H1 (cell line): ENCODE results near the gene NIPAL3. TPM values are rescaled to one million over a fixed set of nuclear protein-coding genes. Genes with fewer than 3 reads are reported as not detected.

Experiments used
- E2F6 ChIP-seq: IDR thresholded peaks from 2 replicates; pipeline ENCODE4 v1.6.1; 2012; ENCODE audit warnings: inconsistent platforms
- EZH2 ChIP-seq: fragments of 200-600 bp; sonication (generic); IDR thresholded peaks from 2 replicates; pipeline ENCODE4 v1.7.1; 2012; ENCODE audit warnings: low read depth, mild to moderate bottlenecking, moderate library complexity, low read length, inconsistent platforms; ENCODE audit not compliant: severe bottlenecking
- FOSL1 ChIP-seq: IDR thresholded peaks from 2 replicates; pipeline ENCODE4 v1.6.1; 2011; ENCODE audit warnings: mild to moderate bottlenecking, low read depth, low read length, moderate library complexity; ENCODE audit not compliant: insufficient read depth
- JUND ChIP-seq: IDR thresholded peaks from 2 replicates; pipeline ENCODE4 v1.6.1; 2011; ENCODE audit warnings: mild to moderate bottlenecking, improper control_type of control experiment, low read length
- MAFK ChIP-seq: IDR thresholded peaks from 2 replicates; pipeline ENCODE4 v1.6.1; 2012; ENCODE audit warnings: low read depth, mild to moderate bottlenecking, improper control_type of control experiment, low read length
- RNF2 ChIP-seq: fragments of 200-900, 300-1000 bp; sonication (generic); IDR thresholded peaks from 2 replicates; pipeline ENCODE4 v1.7.1; 2016; ENCODE audit warnings: borderline replicate concordance, low read depth, mild to moderate bottlenecking, antibody characterized with exemption, low read length; ENCODE audit not compliant: poor library complexity, severe bottlenecking; ENCODE audit errors: missing control alignments
- polyA plus RNA-seq, 7 experiments: library from polyadenylated mRNA; depleted of rRNA in 3 of 7; stranded (reverse) in 5 of 7; unstranded in 2 of 7; fragments of >200 nt in 5 of 7; fragments of 200-250 nt in 2 of 7; gene quantifications; 1 replicate in 5 of 7; 2 replicates in 1 of 7; 4 replicates in 1 of 7; pipeline versions ENCODE4 v1.2.1 to v1.2.3, GENCODE V29; 2011 to 2013; ENCODE audit warnings: missing spikeins in 2 of 7, mixed read lengths in 2 of 7
- total RNA-seq: library from RNA; stranded (reverse); fragmentation: NEBNext Ultra II Directional; extraction: Animal tissue kit (Norgen Biotek cat#: 25700); gene quantifications from 2 replicates; pipeline ENCODE4 v1.2.1, GENCODE V29; 2021

Gene NIPAL3
- total and polyA plus RNA-seq, 2 of the 8 experiments (the other 6 are each of a cell fraction or from before 2014, with no cell fraction given): 8.8 to 11.0 TPM

GRCh38 chr1:24437631-24438396 is 22.2 kb downstream of the NIPAL3 start (continued):
- no peak for TF ChIP-seq MAFK
- TF ChIP-seq EZH2: no peak
- TF ChIP-seq E2F6: no peak
- TF ChIP-seq JUND: no peak
- no peak for TF ChIP-seq RNF2
- TF ChIP-seq FOSL1: no peak
